Panc1 (cell line): Measurements from ENCODE around the gene MAP1S. TPM values are rescaled to one million over a fixed set of nuclear protein-coding genes. Genes with fewer than 3 reads are reported as not detected.

Experiments
- ATAC-seq: fragments of 200-7000 bp; cut with Tn5 transposase; 2 replicates; pipeline ENCODE4 v1.9.1; 2020; ENCODE audit warnings: mild to moderate bottlenecking, moderate library complexity
- BruUV-seq: library from RNA; stranded (reverse); fragments of 400-500 nt; replicated peaks from 2 replicates; lab custom pipeline; 2021; lab: Mats Ljungman, UMichigan
- CTCF ChIA-PET: fragments of 300-600 bp; sonication (Branson Sonifier 250); formaldehyde crosslinking; loops from one replicate; lab custom pipeline; 2022; ENCODE audit warnings: antibody characterized with exemption; lab: Charles Lee
- POLR2A ChIA-PET: fragments of 300-600 bp; sonication (Branson Sonifier 250); formaldehyde crosslinking; loops from one replicate; lab custom pipeline; 2022; ENCODE audit warnings: antibody characterized with exemption; lab: Charles Lee
- DNase-seq: peaks from one replicate; pipeline ENCODE4 v3.0.0-alpha.2; 2010; ENCODE audit warnings: low read depth, low spot score
- H3K27ac ChIP-seq: 2 replicates; pipeline ENCODE4 v1.5.1; 2011; ENCODE audit warnings: mild to moderate bottlenecking, low read length, inconsistent platforms
- H3K27me3 ChIP-seq: fragments of 200-500 bp; sonication (Bioruptor generic); 2 replicates; pipeline ENCODE4 v1.6.0; 2014; ENCODE audit warnings: low read length, inconsistent platforms; ENCODE audit not compliant: control insufficient read depth, insufficient read depth
- H3K36me3 ChIP-seq: fragments of 200-500 bp; sonication (Bioruptor generic); 2 replicates; pipeline ENCODE4 v1.5.1; 2014; ENCODE audit warnings: inconsistent platforms, mild to moderate bottlenecking, low read length, moderate library complexity; ENCODE audit not compliant: control insufficient read depth, insufficient read depth
- H3K4me1 ChIP-seq: 2 replicates; pipeline ENCODE4 v1.5.1; 2011; ENCODE audit warnings: inconsistent platforms, mild to moderate bottlenecking, low read length, moderate library complexity; ENCODE audit not compliant: control insufficient read depth, insufficient read depth
- H3K4me3 ChIP-seq, 2 experiments: 2 replicates each; pipeline ENCODE4 v1.5.1; 2011 to 2012; ENCODE audit warnings: low read depth in 2 of 2, low read length in 2 of 2, mild to moderate bottlenecking in 2 of 2, inconsistent platforms in 1 of 2, moderate library complexity in 1 of 2
- H3K9me3 ChIP-seq: fragments of 200-500 bp; sonication (Bioruptor generic); 2 replicates; pipeline ENCODE4 v1.5.1; 2014; ENCODE audit warnings: low read depth, mild to moderate bottlenecking, inconsistent platforms, low read length, moderate library complexity; ENCODE audit not compliant: control insufficient read depth, insufficient read depth
- POLR2AphosphoS5 ChIP-seq: IDR thresholded peaks from 2 replicates; pipeline ENCODE4 v1.6.1; 2012; ENCODE audit warnings: mild to moderate bottlenecking, low read depth, low read length, moderate library complexity
- SIN3A ChIP-seq: IDR thresholded peaks from 2 replicates; pipeline ENCODE4 v1.6.1; 2012; ENCODE audit warnings: low read depth, mild to moderate bottlenecking, low read length, moderate library complexity, borderline replicate concordance; ENCODE audit not compliant: insufficient read depth
- TCF7L2 ChIP-seq: IDR thresholded peaks from 2 replicates; pipeline ENCODE4 v1.6.1; 2011; ENCODE audit warnings: mild to moderate bottlenecking, low read depth, low read length, inconsistent platforms
- in situ Hi-C: cut with HindIII; loops from 2 replicates; pipeline ENCODE4 v1.10.0; 2016; ENCODE audit warnings: low sequenced_read_pairs, low pct_unique_long_range_greater_than_20kb
- intact Hi-C: fragments of 100-400 bp; cut with micrococcal nuclease; formaldehyde crosslinking; loops from one replicate; pipeline ENCODE4 v1.10.0; 2022; ENCODE audit not compliant: unreplicated experiment
- total RNA-seq: library from RNA; stranded (reverse); gene quantifications from one replicate; pipeline ENCODE4 v1.2.1, GENCODE V29; 2021; ENCODE audit not compliant: unreplicated experiment
- TF ChIP-seq, protein P1 (sequence below): fragments of 450-650 bp; IDR thresholded peaks from 2 replicates; pipeline ENCODE4 v1.5.1; 2017; ENCODE audit warnings: mild to moderate bottlenecking
- TF ChIP-seq, protein P2 (sequence below), 2 experiments: IDR thresholded peaks; 2 replicates each; pipeline ENCODE4 v1.6.1; 2011 to 2012; ENCODE audit warnings: low read depth in 2 of 2, control low read depth in 1 of 2, low read length in 1 of 2, mild to moderate bottlenecking in 1 of 2, moderate library complexity in 1 of 2; ENCODE audit not compliant: insufficient read depth in 1 of 2

MAP1S gene
- total RNA-seq, 1 experiment from 2014 or later, result 56.6 TPM

DNA sequence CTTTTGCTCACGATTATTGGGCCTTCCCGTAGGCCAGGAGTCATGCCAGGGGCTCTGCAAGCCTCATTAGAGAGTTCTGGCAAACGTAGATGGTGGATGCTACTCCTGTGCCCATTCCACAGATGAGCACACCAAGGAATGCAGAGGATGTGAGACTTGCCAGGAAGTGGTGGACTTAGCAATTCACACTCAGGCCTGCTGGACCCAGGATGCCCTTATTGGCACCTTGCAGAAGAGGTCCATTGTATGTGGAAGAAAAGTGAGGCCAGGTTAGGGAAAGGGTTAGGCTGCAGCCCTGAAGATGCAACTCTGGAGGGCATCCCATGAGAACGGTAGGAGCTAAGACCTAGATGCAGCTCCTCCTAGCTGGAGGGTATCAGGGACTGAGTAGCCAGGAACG is 37.0 kb upstream of the MAP1S start:
- no TSS peak for BruUV-seq
- Histone ChIP-seq H3K36me3 (no peaks in the 10 kb centered on the region), H3K27ac (no peak overlapping the region), H3K4me3 (no peak overlapping the region), H3K9me3 (no peaks in the 10 kb centered on the region), H3K27me3 (0 out of 2 replicates have a peak, but pooled peaks cover 2% of the 10 kb centered on the region), H3K4me1 (no peaks in the 10 kb centered on the region)
- DNase-seq (no peak), ATAC-seq (no peak)
- TF ChIP-seq TCF7L2 (no peak), SIN3A (no peak), POLR2AphosphoS5 (no peak)
- TF ChIP-seq, protein P1, sequence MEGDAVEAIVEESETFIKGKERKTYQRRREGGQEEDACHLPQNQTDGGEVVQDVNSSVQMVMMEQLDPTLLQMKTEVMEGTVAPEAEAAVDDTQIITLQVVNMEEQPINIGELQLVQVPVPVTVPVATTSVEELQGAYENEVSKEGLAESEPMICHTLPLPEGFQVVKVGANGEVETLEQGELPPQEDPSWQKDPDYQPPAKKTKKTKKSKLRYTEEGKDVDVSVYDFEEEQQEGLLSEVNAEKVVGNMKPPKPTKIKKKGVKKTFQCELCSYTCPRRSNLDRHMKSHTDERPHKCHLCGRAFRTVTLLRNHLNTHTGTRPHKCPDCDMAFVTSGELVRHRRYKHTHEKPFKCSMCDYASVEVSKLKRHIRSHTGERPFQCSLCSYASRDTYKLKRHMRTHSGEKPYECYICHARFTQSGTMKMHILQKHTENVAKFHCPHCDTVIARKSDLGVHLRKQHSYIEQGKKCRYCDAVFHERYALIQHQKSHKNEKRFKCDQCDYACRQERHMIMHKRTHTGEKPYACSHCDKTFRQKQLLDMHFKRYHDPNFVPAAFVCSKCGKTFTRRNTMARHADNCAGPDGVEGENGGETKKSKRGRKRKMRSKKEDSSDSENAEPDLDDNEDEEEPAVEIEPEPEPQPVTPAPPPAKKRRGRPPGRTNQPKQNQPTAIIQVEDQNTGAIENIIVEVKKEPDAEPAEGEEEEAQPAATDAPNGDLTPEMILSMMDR, result no peak
- TF ChIP-seq, protein P2, sequence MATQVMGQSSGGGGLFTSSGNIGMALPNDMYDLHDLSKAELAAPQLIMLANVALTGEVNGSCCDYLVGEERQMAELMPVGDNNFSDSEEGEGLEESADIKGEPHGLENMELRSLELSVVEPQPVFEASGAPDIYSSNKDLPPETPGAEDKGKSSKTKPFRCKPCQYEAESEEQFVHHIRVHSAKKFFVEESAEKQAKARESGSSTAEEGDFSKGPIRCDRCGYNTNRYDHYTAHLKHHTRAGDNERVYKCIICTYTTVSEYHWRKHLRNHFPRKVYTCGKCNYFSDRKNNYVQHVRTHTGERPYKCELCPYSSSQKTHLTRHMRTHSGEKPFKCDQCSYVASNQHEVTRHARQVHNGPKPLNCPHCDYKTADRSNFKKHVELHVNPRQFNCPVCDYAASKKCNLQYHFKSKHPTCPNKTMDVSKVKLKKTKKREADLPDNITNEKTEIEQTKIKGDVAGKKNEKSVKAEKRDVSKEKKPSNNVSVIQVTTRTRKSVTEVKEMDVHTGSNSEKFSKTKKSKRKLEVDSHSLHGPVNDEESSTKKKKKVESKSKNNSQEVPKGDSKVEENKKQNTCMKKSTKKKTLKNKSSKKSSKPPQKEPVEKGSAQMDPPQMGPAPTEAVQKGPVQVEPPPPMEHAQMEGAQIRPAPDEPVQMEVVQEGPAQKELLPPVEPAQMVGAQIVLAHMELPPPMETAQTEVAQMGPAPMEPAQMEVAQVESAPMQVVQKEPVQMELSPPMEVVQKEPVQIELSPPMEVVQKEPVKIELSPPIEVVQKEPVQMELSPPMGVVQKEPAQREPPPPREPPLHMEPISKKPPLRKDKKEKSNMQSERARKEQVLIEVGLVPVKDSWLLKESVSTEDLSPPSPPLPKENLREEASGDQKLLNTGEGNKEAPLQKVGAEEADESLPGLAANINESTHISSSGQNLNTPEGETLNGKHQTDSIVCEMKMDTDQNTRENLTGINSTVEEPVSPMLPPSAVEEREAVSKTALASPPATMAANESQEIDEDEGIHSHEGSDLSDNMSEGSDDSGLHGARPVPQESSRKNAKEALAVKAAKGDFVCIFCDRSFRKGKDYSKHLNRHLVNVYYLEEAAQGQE (IDR thresholded peaks at IDR 0.05; ENCODE audit: insufficient read depth in 1 of 2, low read depth in 2 of 2, low read length in 1 of 2), result no peak
- POLR2A ChIA-PET, result no interaction called here
- intact Hi-C loops, result no loop called here
- in situ Hi-C loops, result no loop called here
- CTCF ChIA-PET, result interaction anchor here (0.7 kb wide), 1 partner anchor 83 kb away, joined by 10 read pairs; no protein-coding TSS in a partner anchor

DNA sequence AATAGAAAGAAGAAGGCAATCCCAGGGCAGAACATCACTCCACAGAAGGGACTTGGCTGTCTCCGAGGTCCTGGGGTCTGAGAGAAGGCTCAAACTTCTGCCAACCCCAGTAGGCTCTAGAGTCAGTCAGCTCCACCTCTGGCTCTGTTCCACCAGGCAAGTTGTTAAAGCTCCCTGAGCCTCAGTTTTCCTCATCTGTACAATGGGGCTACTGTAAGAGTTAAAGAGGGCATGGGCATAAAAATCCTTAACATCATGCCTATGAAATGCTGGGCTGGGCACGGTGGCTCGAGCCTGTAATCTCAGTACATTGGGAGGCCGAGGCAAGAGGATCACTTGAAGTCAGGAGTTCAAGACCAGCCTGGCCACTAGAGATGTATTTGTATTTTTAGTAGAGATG is 36.2 kb upstream of the MAP1S start:
- in situ Hi-C loops (no loop called here), intact Hi-C loops (no loop called here)
- no peak for ATAC-seq
- Histone ChIP-seq H3K4me3 (no peak overlapping the region), H3K36me3 (peaks cover 4% of the 10 kb centered on the region; the same call in 1 of the 2 replicates), H3K27ac (no peak overlapping the region), H3K9me3 (no peaks in the 10 kb centered on the region), H3K27me3 (0 out of 2 replicates have a peak, but pooled peaks cover 2% of the 10 kb centered on the region), H3K4me1 (0 out of 2 replicates have a peak, but pooled peaks cover 2% of the 10 kb centered on the region)
- TF ChIP-seq TCF7L2, result no peak
- TF ChIP-seq, protein P2 (IDR thresholded peaks at IDR 0.05; ENCODE audit: insufficient read depth in 1 of 2, low read depth in 2 of 2, low read length in 1 of 2), result no peak
- CTCF ChIA-PET, result no interaction called here
- DNase-seq, result no peak
- POLR2A ChIA-PET, result no interaction called here
- BruUV-seq, result no TSS peak
